ENCODE data around the gene LRRC15.

LRRC15 gene

DNA sequence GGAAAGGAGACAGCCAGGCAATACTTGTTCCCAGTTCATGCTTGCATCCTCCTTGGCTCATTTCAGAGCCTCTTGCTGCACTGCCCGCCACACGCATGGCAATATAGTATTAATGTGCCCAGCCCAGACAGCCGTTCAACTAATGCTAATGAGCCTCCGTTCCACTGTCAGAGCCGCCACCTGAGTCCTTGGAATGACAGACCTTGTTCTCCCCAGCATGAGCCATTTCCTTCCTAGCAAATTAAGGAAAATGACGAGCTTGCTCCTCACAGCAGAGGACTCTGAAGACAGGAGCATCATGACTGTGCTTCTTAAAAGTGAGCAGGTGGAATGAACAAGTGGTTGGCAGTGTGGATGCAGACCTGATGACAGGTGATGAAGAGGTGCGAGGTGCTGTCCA is 10.8 kb upstream of the LRRC15 start:
- DNase-seq = no peak
- TF ChIP-seq, protein P1, sequence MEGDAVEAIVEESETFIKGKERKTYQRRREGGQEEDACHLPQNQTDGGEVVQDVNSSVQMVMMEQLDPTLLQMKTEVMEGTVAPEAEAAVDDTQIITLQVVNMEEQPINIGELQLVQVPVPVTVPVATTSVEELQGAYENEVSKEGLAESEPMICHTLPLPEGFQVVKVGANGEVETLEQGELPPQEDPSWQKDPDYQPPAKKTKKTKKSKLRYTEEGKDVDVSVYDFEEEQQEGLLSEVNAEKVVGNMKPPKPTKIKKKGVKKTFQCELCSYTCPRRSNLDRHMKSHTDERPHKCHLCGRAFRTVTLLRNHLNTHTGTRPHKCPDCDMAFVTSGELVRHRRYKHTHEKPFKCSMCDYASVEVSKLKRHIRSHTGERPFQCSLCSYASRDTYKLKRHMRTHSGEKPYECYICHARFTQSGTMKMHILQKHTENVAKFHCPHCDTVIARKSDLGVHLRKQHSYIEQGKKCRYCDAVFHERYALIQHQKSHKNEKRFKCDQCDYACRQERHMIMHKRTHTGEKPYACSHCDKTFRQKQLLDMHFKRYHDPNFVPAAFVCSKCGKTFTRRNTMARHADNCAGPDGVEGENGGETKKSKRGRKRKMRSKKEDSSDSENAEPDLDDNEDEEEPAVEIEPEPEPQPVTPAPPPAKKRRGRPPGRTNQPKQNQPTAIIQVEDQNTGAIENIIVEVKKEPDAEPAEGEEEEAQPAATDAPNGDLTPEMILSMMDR (IDR thresholded peaks at IDR 0.05) = no peak
- peaks cover 71% of the 10 kb centered on the region for H3K4me1 Mint-ChIP-seq

DNA sequence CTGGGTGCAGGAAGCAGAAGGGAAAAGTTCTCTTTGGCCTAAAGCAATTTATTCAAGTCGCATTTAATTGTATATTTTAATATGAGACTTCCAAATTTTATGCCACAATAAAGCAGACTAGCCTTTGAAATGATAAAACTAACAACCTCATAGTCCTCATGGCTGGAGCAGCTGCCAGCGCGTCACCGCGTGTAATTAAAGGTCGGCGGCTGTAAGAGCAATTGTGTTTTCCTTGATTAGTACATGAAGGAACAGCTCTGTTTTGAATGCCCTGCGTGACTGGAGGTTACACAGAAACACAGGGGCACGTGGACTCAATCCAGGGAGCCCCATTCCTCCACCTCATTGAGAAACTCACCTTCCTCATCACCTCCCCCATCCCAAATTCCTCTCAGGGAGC is 10.1 kb upstream of the LRRC15 start:
- DNase-seq = no peak
- Mint-ChIP-seq H3K27me3 (ENCODE audit: low read depth, poor library complexity) (peaks cover 31% of the 10 kb centered on the region), H3K36me3 (ENCODE audit: low read depth) (no peaks in the 10 kb centered on the region), H3K4me1 (peaks cover 72% of the 10 kb centered on the region), H3K9me3 (no peaks in the 10 kb centered on the region), H3K4me3 (no peak overlapping the region), H3K27ac (no peak overlapping the region)
- TF ChIP-seq, protein P1 (IDR thresholded peaks at IDR 0.05) = no peak

More for the DNA sequence above, 10.8 kb upstream of the LRRC15 start:
- H3K36me3 Mint-ChIP-seq (ENCODE audit: low read depth) = no peaks in the 10 kb centered on the region
- H3K27me3 Mint-ChIP-seq (ENCODE audit: low read depth, poor library complexity) = peaks cover 31% of the 10 kb centered on the region
- no peak overlapping the region for H3K4me3 Mint-ChIP-seq
- no peaks in the 10 kb centered on the region for H3K9me3 Mint-ChIP-seq
- no peak overlapping the region for H3K27ac Mint-ChIP-seq

DNA sequence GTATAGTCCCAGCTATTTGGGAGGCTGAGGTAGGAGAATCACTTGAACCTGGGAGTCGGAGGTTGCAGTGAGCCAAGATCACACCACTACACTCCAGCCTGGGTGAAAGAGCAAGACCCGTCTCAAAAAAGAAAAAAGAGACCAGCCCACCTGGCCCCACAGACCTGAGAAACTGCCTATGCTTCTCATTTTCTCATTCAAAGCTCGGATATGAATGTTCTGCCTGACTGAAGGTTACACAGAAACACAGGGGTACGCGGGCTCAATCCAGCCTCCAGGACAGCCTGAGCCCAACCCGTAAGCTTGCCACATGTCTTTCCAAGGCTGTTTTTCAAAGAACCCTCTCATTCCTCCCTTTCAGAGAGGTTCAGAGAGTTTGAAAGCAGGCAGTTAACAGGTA is 9.7 kb upstream of the LRRC15 start:
- Mint-ChIP-seq H3K9me3 (no peaks in the 10 kb centered on the region), H3K27ac (no peak overlapping the region), H3K4me1 (peaks cover 72% of the 10 kb centered on the region), H3K4me3 (no peak overlapping the region), H3K36me3 (ENCODE audit: low read depth) (no peaks in the 10 kb centered on the region), H3K27me3 (ENCODE audit: low read depth, poor library complexity) (peaks cover 31% of the 10 kb centered on the region)
- no peak for DNase-seq
- TF ChIP-seq, protein P1 (IDR thresholded peaks at IDR 0.05) = no peak

DNA sequence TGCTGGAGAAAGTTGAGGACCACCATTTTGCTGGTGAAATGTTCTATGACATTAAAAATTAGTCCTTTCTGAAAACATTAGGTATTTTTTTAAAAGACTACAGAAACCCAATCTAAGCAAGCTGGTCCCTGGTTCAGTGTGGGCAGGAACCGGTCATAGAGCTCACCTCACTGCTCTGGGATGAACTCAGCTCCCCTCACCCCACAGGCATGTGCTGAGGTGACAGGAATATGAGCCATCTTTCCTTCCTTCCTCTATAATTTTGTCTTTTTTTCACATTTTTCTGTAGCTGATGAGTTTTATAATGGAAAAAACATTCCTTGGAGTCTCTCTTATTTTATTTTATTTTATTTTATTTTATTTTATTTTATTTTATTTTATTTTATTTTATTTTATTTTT is 8.2 kb upstream of the LRRC15 start:
- Mint-ChIP-seq H3K27ac (no peak overlapping the region), H3K27me3 (ENCODE audit: low read depth, poor library complexity) (peaks cover 22% of the 10 kb centered on the region), H3K4me3 (no peak overlapping the region), H3K4me1 (peaks cover 68% of the 10 kb centered on the region), H3K36me3 (ENCODE audit: low read depth) (no peaks in the 10 kb centered on the region), H3K9me3 (no peaks in the 10 kb centered on the region)
- TF ChIP-seq, protein P1 (IDR thresholded peaks at IDR 0.05) = no peak
- no peak for DNase-seq

DNA sequence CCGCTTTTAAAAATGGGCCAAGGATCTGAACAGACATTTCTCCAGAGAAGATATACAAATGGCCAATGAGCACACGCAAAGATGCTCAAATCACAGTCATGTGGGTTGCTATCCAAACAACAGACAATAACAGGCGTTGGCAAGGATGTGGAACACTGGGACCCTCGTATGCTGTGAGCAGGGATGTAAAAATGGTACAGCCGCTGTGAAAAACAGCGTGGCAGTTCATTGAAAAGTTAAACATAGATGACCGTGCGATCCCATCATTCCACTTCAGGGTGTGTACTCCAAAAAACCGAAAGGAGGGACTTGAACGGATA is 6.7 kb upstream of the LRRC15 start:
- Mint-ChIP-seq H3K9me3 (no peaks in the 10 kb centered on the region), H3K27ac (no peak overlapping the region), H3K4me1 (peaks cover 64% of the 10 kb centered on the region)

More for the DNA sequence above, 6.7 kb upstream of the LRRC15 start:
- TF ChIP-seq, protein P1 (IDR thresholded peaks at IDR 0.05) = no peak
- H3K36me3 Mint-ChIP-seq (ENCODE audit: low read depth) = no peaks in the 10 kb centered on the region
- no peak for DNase-seq
- H3K27me3 Mint-ChIP-seq (ENCODE audit: low read depth, poor library complexity) = peaks cover 29% of the 10 kb centered on the region
- no peak overlapping the region for H3K4me3 Mint-ChIP-seq
